ENCODE measurements around the gene CLIC6.

DNA sequence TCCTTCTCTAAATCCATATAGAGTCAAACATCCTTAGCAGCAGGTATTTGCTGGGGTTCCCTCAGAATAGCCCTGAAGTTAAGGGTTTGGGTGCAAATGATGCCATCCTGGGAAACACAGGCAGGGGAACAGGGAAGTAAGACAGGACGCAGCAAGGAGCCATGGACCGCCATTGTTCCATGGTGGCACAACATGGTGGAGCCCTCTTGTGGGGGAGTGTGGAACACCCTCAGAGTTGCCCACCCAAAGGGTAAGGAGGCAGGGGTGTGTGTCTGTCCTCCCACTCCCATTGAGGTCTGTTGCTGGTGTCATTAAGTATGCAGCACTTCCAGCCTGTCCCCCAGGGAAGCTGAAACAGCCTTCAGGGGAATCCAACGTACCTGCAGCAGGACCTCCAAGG lies 33.5 kb upstream of the CLIC6 start:
- no peak for TF ChIP-seq YY1 (IDR thresholded peaks at IDR 0.05; ENCODE audit: low read depth)
- TF ChIP-seq, protein P1, sequence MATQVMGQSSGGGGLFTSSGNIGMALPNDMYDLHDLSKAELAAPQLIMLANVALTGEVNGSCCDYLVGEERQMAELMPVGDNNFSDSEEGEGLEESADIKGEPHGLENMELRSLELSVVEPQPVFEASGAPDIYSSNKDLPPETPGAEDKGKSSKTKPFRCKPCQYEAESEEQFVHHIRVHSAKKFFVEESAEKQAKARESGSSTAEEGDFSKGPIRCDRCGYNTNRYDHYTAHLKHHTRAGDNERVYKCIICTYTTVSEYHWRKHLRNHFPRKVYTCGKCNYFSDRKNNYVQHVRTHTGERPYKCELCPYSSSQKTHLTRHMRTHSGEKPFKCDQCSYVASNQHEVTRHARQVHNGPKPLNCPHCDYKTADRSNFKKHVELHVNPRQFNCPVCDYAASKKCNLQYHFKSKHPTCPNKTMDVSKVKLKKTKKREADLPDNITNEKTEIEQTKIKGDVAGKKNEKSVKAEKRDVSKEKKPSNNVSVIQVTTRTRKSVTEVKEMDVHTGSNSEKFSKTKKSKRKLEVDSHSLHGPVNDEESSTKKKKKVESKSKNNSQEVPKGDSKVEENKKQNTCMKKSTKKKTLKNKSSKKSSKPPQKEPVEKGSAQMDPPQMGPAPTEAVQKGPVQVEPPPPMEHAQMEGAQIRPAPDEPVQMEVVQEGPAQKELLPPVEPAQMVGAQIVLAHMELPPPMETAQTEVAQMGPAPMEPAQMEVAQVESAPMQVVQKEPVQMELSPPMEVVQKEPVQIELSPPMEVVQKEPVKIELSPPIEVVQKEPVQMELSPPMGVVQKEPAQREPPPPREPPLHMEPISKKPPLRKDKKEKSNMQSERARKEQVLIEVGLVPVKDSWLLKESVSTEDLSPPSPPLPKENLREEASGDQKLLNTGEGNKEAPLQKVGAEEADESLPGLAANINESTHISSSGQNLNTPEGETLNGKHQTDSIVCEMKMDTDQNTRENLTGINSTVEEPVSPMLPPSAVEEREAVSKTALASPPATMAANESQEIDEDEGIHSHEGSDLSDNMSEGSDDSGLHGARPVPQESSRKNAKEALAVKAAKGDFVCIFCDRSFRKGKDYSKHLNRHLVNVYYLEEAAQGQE (IDR thresholded peaks at IDR 0.05; ENCODE audit: low read depth): no peak
- no peak for TF ChIP-seq CREB1 (IDR thresholded peaks at IDR 0.05; ENCODE audit: low read depth)
- TF ChIP-seq ZBTB7A (IDR thresholded peaks at IDR 0.05; ENCODE audit: low read depth): no peak
- no peak for TF ChIP-seq EP300 (IDR thresholded peaks at IDR 0.05; ENCODE audit: borderline replicate concordance)
- no peak for TF ChIP-seq FOXM1 (IDR thresholded peaks at IDR 0.05; ENCODE audit: borderline replicate concordance, low read depth)
- TF ChIP-seq, protein P2, sequence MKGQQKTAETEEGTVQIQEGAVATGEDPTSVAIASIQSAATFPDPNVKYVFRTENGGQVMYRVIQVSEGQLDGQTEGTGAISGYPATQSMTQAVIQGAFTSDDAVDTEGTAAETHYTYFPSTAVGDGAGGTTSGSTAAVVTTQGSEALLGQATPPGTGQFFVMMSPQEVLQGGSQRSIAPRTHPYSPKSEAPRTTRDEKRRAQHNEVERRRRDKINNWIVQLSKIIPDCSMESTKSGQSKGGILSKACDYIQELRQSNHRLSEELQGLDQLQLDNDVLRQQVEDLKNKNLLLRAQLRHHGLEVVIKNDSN (IDR thresholded peaks at IDR 0.05): no peak
- TF ChIP-seq CEBPB (IDR thresholded peaks at IDR 0.05): no peak
- no peak for TF ChIP-seq TAF1 (IDR thresholded peaks at IDR 0.05; ENCODE audit: low read depth)
- no peak for TF ChIP-seq TEAD4 (IDR thresholded peaks at IDR 0.05)
- no peak for TF ChIP-seq EGR1 (IDR thresholded peaks at IDR 0.05)
- no peak for TF ChIP-seq TCF12 (IDR thresholded peaks at IDR 0.05; ENCODE audit: low read depth)
- TF ChIP-seq RAD21 (IDR thresholded peaks at IDR 0.05; ENCODE audit: low read depth): 0 out of 2 replicates have a peak, but pooled peaks have one; percentile 25
- TF ChIP-seq, protein P3, sequence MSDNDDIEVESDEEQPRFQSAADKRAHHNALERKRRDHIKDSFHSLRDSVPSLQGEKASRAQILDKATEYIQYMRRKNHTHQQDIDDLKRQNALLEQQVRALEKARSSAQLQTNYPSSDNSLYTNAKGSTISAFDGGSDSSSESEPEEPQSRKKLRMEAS (IDR thresholded peaks at IDR 0.05): no peak
